Measurements from ENCODE around the gene CSTPP1. TPM values are rescaled to one million over a fixed set of nuclear protein-coding genes. Genes with fewer than 3 reads are reported as not detected.

Gene CSTPP1
- total RNA-seq = 20.2 and 22.0 TPM in 2 replicates
- polyA plus RNA-seq (2012) = 38.9 TPM

- peak; percentile 96 for DNase-seq (ENCODE audit: low read depth)
Measured at GRCh38 chr11:46936138-46937110, at the start of gene CSTPP1. Gene CSTPP1 (plus strand): TSS chr11:46936761. CDS start chr11:46936806, 45 bp downstream.

- peak; percentile 55 for DNase-seq (ENCODE audit: low read depth)
Measured at GRCh38 chr11:46888636-46889035, 47.9 kb upstream of the CSTPP1 start.

- DNase-seq (ENCODE audit: low read depth) = no peak
Measured at GRCh38 chr11:46889251-46889650, 47.3 kb upstream of the CSTPP1 start.

- peak; percentile 87 for DNase-seq (ENCODE audit: low read depth)
Measured at GRCh38 chr11:46889689-46890475, 46.7 kb upstream of the CSTPP1 start.

- peak; percentile 58 for DNase-seq (ENCODE audit: low read depth)
Measured at GRCh38 chr11:46890665-46891064, 45.9 kb upstream of the CSTPP1 start.

GRCh38 chr11:46892109-46892508 is 44.5 kb upstream of the CSTPP1 start:
- DNase-seq (ENCODE audit: low read depth) = no peak

- no peak for DNase-seq (ENCODE audit: low read depth)
Measured at GRCh38 chr11:46892838-46893237, 43.7 kb upstream of the CSTPP1 start.

- DNase-seq (ENCODE audit: low read depth) = no peak
Measured at GRCh38 chr11:46894506-46894905, 42.1 kb upstream of the CSTPP1 start.

- no peak for DNase-seq (ENCODE audit: low read depth)
Measured at GRCh38 chr11:46894961-46895360, 41.6 kb upstream of the CSTPP1 start.

- DNase-seq (ENCODE audit: low read depth) = peak; percentile 85
Measured at GRCh38 chr11:46895821-46896220, 40.7 kb upstream of the CSTPP1 start.

- DNase-seq (ENCODE audit: low read depth) = peak; percentile 58
Measured at GRCh38 chr11:46896719-46897406, 39.7 kb upstream of the CSTPP1 start.

- DNase-seq (ENCODE audit: low read depth) = no peak
Measured at GRCh38 chr11:46898396-46899095, 38.0 kb upstream of the CSTPP1 start.

- no peak for DNase-seq (ENCODE audit: low read depth)
Measured at GRCh38 chr11:46899501-46900025, 37.0 kb upstream of the CSTPP1 start.

- no peak for DNase-seq (ENCODE audit: low read depth)
Measured at GRCh38 chr11:46900091-46900746, 36.3 kb upstream of the CSTPP1 start.

GRCh38 chr11:46901156-46901555 is 35.4 kb upstream of the CSTPP1 start:
- DNase-seq (ENCODE audit: low read depth) = no peak

GRCh38 chr11:46902694-46903093 is 33.9 kb upstream of the CSTPP1 start:
- no peak for DNase-seq (ENCODE audit: low read depth)

- peak; percentile 39 for DNase-seq (ENCODE audit: low read depth)
Measured at GRCh38 chr11:46903846-46904245, 32.7 kb upstream of the CSTPP1 start.

- DNase-seq (ENCODE audit: low read depth) = no peak
Measured at GRCh38 chr11:46905806-46906205, 30.8 kb upstream of the CSTPP1 start.

- DNase-seq (ENCODE audit: low read depth) = no peak
Measured at GRCh38 chr11:46906609-46907041, 29.9 kb upstream of the CSTPP1 start.

GRCh38 chr11:46907606-46908005 is 29.0 kb upstream of the CSTPP1 start:
- no peak for DNase-seq (ENCODE audit: low read depth)
